Muscle layer of duodenum (tissue), 2 donors: ENCODE results near the gene AEN.
"Not testable (repeated sequence)": the region's sequence is repeated elsewhere in the genome, so short reads cannot be mapped to it uniquely, and the experiment has no call there.

ENCODE experiments used
- H3K27ac ChIP-seq: one replicate; pipeline ENCODE4 v1.7.0; 2013; ENCODE audit warnings: mild to moderate bottlenecking, low read length
- H3K27me3 ChIP-seq: one replicate; pipeline ENCODE4 v1.7.0; 2013; ENCODE audit warnings: low read depth, mild to moderate bottlenecking, control low read depth, low read length
- H3K36me3 ChIP-seq, 2 donors: one replicate each; pipeline ENCODE4 v1.7.0; 2013; ENCODE audit warnings: low read length in 2 of 2, control low read depth in 1 of 2, mild to moderate bottlenecking in 1 of 2; ENCODE audit not compliant: insufficient read depth in 2 of 2, control insufficient read depth in 1 of 2
- H3K4me1 ChIP-seq, 2 donors: one replicate each; pipeline ENCODE4 v1.7.0; 2013; ENCODE audit warnings: low read length in 2 of 2, mild to moderate bottlenecking in 2 of 2, control low read depth in 1 of 2, moderate library complexity in 1 of 2; ENCODE audit not compliant: insufficient read depth in 2 of 2, control insufficient read depth in 1 of 2
- H3K4me3 ChIP-seq, 2 donors: one replicate each; pipeline ENCODE4 v1.7.0; 2013; ENCODE audit warnings: low read length in 2 of 2, low read depth in 1 of 2, mild to moderate bottlenecking in 1 of 2
- H3K9me3 ChIP-seq, 2 donors: one replicate each; pipeline ENCODE4 v1.7.0; 2013; ENCODE audit warnings: low read length in 2 of 2, control low read depth in 1 of 2, mild to moderate bottlenecking in 1 of 2; ENCODE audit not compliant: control insufficient read depth in 1 of 2
- donor health status: healthy.

Gene AEN

DNA sequence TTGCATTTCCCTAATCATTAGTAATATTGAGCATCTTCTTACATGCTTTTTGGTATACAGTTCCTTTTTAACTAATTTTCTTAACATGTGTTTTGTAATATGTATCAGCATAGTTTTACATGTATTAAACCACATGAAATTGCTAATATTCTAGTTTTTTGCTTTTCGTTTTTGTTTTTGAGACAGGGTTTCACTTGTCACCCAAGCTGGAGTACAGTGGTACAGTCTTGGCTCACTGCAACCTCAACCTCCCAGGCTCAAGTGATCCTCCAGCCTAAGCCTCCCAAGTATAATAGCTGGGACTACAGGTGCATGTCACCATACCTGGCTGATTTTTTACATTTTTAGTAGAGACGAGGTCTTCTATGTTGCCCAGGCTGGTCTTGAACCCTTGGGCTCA, 13.3 kb downstream of the AEN start:
- no peak overlapping the region for H3K4me3 ChIP-seq
- no peak overlapping the region for H3K27ac ChIP-seq
- H3K36me3 ChIP-seq, result peaks cover 17 to 24% of the 10 kb centered on the region in 2 donors
- peaks cover 7 to 12% of the 10 kb centered on the region in 2 donors for H3K4me1 ChIP-seq
- H3K27me3 ChIP-seq, result no peaks in the 10 kb centered on the region
- H3K9me3 ChIP-seq, result no peaks in the 10 kb centered on the region

DNA sequence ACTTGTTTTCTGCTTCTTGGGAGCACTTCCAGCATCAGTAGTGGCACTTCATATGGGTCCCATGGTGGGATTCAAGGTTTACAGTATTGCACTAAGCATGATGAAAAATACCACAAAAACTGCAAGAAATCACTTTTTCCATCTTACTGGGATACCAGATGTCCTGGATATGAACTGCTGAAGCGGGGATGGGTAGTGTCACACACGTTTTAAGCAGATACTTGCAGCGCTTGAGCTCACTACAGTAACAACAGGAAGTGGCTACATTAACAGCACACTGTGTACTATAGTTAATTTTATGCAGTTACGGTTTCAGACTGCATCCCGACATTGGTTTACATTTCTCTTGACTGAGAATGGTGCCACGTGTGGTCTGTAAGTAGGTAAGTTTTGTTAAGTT, 14.2 kb downstream of the AEN start:
- H3K27ac ChIP-seq, result peak overlapping the region; percentile 55
- H3K9me3 ChIP-seq, result no peaks in the 10 kb centered on the region
- H3K4me3 ChIP-seq, result no peak overlapping the region
- no peaks in the 10 kb centered on the region for H3K27me3 ChIP-seq
- H3K36me3 ChIP-seq, result peaks cover 8 to 15% of the 10 kb centered on the region in 2 donors
- peaks cover 11 to 20% of the 10 kb centered on the region in 2 donors for H3K4me1 ChIP-seq

DNA sequence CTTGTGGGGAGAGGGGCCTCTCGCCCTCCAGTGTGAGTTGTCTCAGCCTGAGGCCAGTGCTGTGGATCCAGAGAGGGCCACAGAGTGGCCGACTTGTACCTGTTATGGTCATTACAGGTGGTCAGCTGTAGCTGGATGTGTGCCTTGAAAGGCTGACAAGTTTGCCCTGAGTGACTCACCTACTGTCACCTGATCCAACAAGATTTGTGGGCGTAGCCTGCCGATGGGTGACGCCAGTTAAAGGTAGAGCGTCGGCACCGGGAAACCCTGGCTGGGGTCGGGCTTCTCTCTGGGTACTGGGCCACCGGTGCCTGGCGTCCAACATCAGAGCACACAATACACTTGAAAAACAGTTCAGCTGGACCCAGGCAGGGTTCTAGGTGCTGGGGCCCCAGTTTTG, 14.9 kb downstream of the AEN start:
- Histone ChIP-seq H3K27me3 (no peaks in the 10 kb centered on the region), H3K9me3 (no peaks in the 10 kb centered on the region), H3K4me3 (no peak overlapping the region), H3K36me3 (peaks cover under 1 to 9% of the 10 kb centered on the region in 2 donors), H3K4me1 (peaks cover 12 to 24% of the 10 kb centered on the region in 2 donors), H3K27ac (peak overlapping the region; percentile 55)

DNA sequence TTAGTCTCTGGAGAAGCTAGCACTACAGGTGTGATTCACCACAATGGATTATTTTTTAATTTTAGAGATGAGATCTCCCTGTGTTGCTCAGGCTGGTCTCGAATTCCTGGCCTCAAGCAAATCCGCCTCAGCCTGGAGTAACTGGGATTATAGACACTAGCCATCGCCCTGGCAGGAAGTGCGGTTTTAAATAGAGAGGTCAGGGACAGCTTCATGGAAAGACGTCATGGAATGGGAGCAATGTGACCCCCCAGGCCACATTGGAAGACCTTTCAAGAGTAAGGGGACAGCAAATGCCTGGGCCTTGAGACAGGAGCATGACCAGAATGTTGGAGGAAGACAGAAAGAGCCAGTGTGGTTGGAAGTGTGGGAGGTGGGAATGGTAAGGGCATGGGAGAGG, 15.5 kb downstream of the AEN start:
- H3K9me3 ChIP-seq, result no peaks in the 10 kb centered on the region
- H3K4me1 ChIP-seq, result peaks cover 15 to 24% of the 10 kb centered on the region in 2 donors
- H3K4me3 ChIP-seq, result no peak overlapping the region
- peak overlapping the region; percentile 31 for H3K27ac ChIP-seq
- peaks cover 0 to 5% of the 10 kb centered on the region in 2 donors for H3K36me3 ChIP-seq
- no peaks in the 10 kb centered on the region for H3K27me3 ChIP-seq

DNA sequence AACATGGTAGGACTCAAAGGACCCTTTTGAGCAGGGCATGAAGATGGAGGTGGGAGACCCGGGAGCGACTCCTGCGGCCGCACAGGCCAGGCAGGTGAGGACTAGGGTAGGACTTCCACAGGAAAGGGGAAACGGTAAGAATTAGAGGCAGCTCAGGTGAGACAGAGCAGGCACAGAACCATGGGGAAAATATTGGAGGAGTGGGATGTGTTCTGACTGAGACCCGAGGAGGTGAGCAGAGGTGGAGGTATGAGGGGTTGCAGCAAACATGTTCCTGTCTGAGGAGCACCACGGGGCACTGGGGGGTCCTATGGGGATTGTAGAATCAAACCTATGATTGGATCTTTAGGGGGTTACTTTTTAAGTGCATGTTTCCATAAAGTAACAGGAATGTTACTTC, 16.3 kb downstream of the AEN start:
- peak overlapping the region; percentile 97 for H3K27ac ChIP-seq
- H3K4me3 ChIP-seq, result no peak overlapping the region
- H3K4me1 ChIP-seq, result peaks cover 15 to 24% of the 10 kb centered on the region in 2 donors

DNA sequence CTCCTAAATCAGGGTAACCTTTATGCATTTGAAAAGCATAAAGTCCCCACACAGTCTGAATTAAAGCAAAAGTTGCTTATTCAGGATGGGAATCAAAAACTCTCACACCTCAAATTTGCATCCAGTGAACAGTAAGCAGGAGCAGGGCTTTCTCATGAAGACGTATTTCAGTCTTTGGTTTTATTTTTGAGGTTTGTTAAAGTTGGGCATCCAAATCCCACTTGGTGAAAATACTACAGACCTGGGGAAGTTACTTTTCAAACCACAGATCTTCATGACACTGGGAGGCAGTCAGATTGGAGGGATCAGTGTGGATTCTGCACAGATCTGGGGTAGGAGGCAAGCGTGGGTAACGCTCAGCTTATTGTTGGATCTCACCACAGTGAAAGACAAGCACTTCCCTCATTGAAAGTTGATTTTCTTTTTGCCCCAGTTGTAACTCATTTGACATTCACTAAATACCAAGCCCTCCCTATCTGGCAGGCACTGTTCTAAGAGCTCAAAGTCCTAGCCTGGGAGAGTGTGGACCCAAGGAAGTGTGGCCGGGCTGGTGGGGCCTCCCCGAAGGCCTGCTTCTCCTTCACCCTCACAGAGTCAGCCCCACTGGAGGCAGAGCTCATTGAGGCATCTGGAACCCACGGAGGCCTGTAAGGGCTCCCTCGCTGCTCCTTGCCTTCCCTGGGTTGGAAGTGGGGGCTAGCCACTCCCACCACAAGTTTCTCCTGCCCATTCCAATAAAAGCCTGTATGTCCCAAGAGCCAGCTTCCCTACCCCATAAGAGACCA, 16.9 kb downstream of the AEN start:
- Histone ChIP-seq H3K27me3 (no peaks in the 10 kb centered on the region), H3K36me3 (no peaks in the 10 kb centered on the region), H3K4me3 (peak overlapping the region; percentile 64 to 70), H3K9me3 (no peaks in the 10 kb centered on the region), H3K27ac (peak overlapping the region; percentile 97), H3K4me1 (peaks cover 15 to 24% of the 10 kb centered on the region in 2 donors)

More for the DNA sequence above, 16.3 kb downstream of the AEN start:
- Histone ChIP-seq H3K9me3 (no peaks in the 10 kb centered on the region), H3K36me3 (no peaks in the 10 kb centered on the region), H3K27me3 (no peaks in the 10 kb centered on the region)

DNA sequence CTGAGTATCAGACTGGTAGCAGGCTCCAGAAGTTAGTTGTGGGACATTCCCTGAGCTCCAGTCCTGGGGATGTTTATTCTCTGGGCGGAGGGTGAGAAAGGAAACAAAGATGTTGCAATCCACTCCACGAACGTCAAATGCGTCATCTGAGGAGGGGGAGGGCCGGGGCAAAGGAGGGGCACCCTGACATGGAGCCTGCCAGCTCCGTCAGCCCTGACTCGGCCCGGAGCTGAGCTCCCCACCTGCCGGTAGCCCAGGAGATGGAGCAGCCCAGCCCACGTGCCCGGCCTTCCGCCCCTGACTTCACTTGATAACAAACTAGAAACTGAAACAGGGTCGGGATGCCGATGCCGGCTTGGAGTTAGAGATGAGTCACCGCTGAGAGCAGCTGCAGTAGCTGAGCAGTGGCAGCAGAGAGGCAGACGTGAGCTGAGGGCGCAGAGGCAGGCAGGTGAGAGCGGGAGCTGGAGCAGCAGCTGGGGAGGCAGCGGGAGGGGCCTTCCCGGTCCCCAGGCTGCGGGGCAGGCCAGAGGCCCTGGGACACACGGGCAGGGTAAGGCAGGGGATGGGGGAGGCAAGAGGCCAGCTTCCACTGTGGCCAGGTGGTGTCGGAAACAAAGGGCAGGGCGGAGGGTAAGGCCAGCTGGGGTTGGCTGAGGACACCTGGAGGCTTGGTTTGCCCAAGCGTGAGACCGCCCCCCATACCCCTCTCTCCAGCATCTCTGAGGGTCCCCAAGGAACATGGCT, 17.7 kb downstream of the AEN start, which contains the start of gene ISG20:
ISG20 (plus strand) TSS at position 391 of the 747 bp plus-strand sequence; CDS start at position 742, 351 bp downstream.
- Histone ChIP-seq H3K9me3 (no peaks in the 10 kb centered on the region), H3K36me3 (no peaks in the 10 kb centered on the region), H3K4me3 (peak within 1 kb of the TSS; percentile 64 to 70), H3K27ac (peak within 1 kb of the TSS; percentile 97), H3K4me1 (peaks cover 15 to 24% of the 10 kb centered on the region in 2 donors), H3K27me3 (no peaks in the 10 kb centered on the region)

DNA sequence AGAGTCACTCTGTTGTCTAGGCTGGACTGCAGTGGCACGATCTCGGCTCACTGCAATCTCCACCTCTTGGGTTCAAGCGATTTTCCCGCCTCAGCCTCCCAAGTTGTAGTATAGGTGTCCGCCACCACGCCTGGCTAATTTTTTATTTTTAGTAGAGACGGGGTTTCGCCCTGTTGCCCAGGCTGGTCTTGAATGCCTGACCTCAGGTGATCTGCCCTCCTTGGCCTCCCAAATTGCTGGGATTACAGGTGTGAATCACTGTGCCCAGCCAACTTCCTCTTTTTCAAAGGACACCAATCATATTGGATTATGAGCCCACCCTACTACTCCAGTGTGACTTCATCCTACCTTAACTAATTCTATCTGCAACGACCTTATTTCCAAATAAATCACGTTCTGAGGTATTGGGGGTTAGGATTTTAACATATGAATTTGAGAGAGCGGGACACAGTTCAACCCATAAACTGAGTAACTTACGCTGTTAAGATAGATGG, 20.9 kb downstream of the AEN start:
- Histone ChIP-seq H3K4me1 (peaks cover 15 to 24% of the 10 kb centered on the region in 2 donors), H3K9me3 (no peaks in the 10 kb centered on the region), H3K4me3 (no peak overlapping the region), H3K36me3 (no peaks in the 10 kb centered on the region), H3K27me3 (no peaks in the 10 kb centered on the region), H3K27ac (no peak overlapping the region)

DNA sequence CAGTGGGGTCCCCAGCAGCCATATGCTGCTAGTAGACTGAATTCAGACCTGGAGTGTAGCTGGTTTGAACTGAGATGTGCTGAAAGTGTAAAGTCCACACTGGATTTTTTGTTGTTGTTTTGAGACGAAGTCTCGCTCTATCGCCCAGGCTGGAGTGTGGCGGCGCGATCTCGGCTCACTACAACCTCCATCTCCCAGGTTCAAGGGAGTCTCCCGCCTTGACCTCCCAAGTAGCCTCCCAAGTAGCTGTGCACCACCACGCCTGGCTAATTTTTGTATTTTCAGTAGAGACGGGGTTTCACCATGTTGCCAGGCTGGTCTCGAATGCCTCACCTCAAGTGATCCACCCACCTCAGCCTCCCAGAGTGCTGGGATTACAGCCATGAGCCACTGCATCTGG, 21.4 kb downstream of the AEN start:
- not testable (repeated sequence) for H3K36me3 ChIP-seq, H3K27ac ChIP-seq, H3K9me3 ChIP-seq, H3K27me3 ChIP-seq, H3K4me3 ChIP-seq
- H3K4me1 ChIP-seq, result peaks cover 15 to 24% of the 10 kb centered on the region in 2 donors

DNA sequence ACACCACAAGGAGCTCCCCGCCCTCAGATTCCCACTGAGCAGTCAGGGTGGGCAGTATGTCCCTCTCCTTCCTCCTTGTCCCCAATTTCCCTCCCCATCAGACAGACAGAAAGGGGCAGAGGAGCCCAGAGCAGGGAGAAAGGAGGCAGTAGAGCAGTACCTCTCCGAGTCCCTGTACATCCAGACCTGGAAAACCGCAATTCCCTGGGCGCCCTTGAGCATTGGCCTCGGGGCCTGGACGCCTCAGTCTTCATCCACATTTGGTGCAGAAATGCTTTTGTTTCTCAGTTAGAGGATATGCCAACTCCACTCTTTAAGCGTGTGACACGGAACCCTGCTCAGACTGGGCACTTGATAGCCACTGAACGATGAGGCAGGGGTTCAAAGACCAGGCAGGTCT, 23.6 kb downstream of the AEN start:
- Histone ChIP-seq H3K4me3 (no peak overlapping the region), H3K4me1 (peaks cover 9 to 10% of the 10 kb centered on the region in 2 donors), H3K27ac (no peak overlapping the region), H3K27me3 (no peaks in the 10 kb centered on the region), H3K9me3 (no peaks in the 10 kb centered on the region), H3K36me3 (no peaks in the 10 kb centered on the region)
